Lower leg skin (tissue), 3 donors: ENCODE measurements around the gene GFOD2.

Experiments used
- POLR2A ChIP-seq, 2 donors: fragments of 450-650 bp; IDR thresholded peaks; one replicate each; pipeline ENCODE4 v1.6.1; 2016 to 2017; ENCODE audit warnings: antibody characterized with exemption in 2 of 2, mild to moderate bottlenecking in 1 of 2, moderate library complexity in 1 of 2
- TF ChIP-seq, protein P1 (sequence below), 3 donors: fragments of 450-650 bp; IDR thresholded peaks; one replicate each; pipeline ENCODE4 v1.5.1; 2016; ENCODE audit warnings: antibody characterized with exemption in 3 of 3, mild to moderate bottlenecking in 3 of 3, moderate library complexity in 2 of 3

- TF ChIP-seq, protein P1, sequence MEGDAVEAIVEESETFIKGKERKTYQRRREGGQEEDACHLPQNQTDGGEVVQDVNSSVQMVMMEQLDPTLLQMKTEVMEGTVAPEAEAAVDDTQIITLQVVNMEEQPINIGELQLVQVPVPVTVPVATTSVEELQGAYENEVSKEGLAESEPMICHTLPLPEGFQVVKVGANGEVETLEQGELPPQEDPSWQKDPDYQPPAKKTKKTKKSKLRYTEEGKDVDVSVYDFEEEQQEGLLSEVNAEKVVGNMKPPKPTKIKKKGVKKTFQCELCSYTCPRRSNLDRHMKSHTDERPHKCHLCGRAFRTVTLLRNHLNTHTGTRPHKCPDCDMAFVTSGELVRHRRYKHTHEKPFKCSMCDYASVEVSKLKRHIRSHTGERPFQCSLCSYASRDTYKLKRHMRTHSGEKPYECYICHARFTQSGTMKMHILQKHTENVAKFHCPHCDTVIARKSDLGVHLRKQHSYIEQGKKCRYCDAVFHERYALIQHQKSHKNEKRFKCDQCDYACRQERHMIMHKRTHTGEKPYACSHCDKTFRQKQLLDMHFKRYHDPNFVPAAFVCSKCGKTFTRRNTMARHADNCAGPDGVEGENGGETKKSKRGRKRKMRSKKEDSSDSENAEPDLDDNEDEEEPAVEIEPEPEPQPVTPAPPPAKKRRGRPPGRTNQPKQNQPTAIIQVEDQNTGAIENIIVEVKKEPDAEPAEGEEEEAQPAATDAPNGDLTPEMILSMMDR (IDR thresholded peaks at IDR 0.05) = no peak
- no peak for TF ChIP-seq POLR2A (IDR thresholded peaks at IDR 0.05)
These were observed 21.3 kb upstream of the GFOD2 start for GRCh38 chr16:67740391-67740790.
